ENCODE measurements around the gene TTC9. TPM values are rescaled to one million over a fixed set of nuclear protein-coding genes. Genes with fewer than 3 reads are reported as not detected.

Gene TTC9
- total RNA-seq, 1 donor from 2014 or later, result 8.6 TPM

DNA sequence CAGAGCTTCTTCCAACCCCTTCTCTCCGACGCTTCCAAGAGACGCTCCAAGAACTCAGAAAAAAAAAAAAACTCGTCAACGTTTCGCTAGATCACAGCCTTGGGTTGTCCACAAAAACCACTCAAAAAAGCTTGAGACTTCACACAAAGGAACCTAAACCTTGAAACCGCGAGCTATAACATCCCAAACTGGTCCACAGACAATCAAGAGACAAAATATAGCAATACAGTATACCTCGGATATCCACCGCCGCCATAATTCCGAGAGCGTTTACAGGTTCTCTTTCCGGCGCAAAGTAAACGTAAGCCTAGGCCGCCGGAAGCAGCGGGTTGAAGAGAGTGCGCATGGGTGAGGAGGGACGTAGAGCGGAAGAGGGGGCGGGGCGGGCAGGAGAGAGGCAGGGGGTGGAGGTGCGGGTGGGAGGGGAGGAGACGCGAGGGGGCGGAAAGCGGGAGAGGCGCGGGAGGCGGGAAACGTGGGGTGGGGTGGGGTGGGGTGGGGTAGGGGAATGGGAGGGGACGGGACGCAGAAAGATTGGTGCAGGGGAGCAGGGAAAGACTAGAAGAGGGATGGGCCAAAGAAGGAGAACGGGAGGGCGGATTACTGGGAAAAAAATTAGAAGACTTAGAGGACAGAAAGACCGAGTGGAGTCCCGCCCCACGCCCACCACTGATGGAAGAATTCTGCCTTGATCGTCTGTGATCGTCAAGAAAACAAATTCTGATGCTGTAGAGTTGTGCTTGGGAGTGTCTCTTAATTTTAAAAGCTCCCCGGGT is 41.1 kb upstream of the TTC9 start, which contains the start of gene MED6:
MED6 (minus strand) TSS at position 274 of the 776 bp plus-strand sequence; CDS start at position 256, 18 bp downstream.
- Mint-ChIP-seq H3K27me3 (ENCODE audit: unreplicated experiment) (peaks cover 5% of the 10 kb centered on the region), H3K4me3 (ENCODE audit: unreplicated experiment) (peak within 1 kb of the TSS; percentile 99), H3K27ac (ENCODE audit: unreplicated experiment) (peak within 1 kb of the TSS; percentile 97), H3K9me3 (ENCODE audit: unreplicated experiment) (no peaks in the 10 kb centered on the region), H3K36me3 (ENCODE audit: unreplicated experiment) (no peaks in the 10 kb centered on the region), H3K4me1 (ENCODE audit: low read depth, unreplicated experiment) (peaks cover 6% of the 10 kb centered on the region)
- TF ChIP-seq, protein P1, sequence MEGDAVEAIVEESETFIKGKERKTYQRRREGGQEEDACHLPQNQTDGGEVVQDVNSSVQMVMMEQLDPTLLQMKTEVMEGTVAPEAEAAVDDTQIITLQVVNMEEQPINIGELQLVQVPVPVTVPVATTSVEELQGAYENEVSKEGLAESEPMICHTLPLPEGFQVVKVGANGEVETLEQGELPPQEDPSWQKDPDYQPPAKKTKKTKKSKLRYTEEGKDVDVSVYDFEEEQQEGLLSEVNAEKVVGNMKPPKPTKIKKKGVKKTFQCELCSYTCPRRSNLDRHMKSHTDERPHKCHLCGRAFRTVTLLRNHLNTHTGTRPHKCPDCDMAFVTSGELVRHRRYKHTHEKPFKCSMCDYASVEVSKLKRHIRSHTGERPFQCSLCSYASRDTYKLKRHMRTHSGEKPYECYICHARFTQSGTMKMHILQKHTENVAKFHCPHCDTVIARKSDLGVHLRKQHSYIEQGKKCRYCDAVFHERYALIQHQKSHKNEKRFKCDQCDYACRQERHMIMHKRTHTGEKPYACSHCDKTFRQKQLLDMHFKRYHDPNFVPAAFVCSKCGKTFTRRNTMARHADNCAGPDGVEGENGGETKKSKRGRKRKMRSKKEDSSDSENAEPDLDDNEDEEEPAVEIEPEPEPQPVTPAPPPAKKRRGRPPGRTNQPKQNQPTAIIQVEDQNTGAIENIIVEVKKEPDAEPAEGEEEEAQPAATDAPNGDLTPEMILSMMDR (IDR thresholded peaks at IDR 0.05; ENCODE audit: partially characterized antibody, unreplicated experiment), result no peak
- DNase-seq, result peak; percentile 93

DNA sequence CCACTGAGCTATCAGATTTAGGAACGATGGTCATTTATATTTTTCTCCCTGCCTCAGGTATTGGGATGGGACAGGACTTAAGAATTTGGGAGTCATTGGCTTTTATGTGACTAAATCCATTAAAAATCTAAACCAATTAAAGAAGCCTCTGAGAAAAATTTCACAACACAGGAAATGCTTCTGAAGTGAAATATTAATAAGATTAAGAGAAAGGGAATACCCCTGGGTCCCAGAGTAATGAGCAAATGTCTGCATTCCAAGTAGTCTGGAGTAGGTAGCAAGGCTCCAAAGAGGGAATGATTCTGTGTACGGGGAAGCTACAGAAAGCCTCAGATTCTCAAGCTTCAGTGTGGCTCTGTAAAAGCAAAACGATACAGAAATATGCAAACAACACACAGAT is 40.6 kb upstream of the TTC9 start:
- no peak for DNase-seq
- Mint-ChIP-seq H3K36me3 (ENCODE audit: unreplicated experiment) (no peaks in the 10 kb centered on the region), H3K27ac (ENCODE audit: unreplicated experiment) (peak overlapping the region; percentile 62), H3K4me1 (ENCODE audit: low read depth, unreplicated experiment) (peaks cover 6% of the 10 kb centered on the region), H3K4me3 (ENCODE audit: unreplicated experiment) (peak overlapping the region; percentile 91), H3K9me3 (ENCODE audit: unreplicated experiment) (no peaks in the 10 kb centered on the region), H3K27me3 (ENCODE audit: unreplicated experiment) (peaks cover 6% of the 10 kb centered on the region)
- TF ChIP-seq, protein P1 (IDR thresholded peaks at IDR 0.05; ENCODE audit: partially characterized antibody, unreplicated experiment), result no peak

DNA sequence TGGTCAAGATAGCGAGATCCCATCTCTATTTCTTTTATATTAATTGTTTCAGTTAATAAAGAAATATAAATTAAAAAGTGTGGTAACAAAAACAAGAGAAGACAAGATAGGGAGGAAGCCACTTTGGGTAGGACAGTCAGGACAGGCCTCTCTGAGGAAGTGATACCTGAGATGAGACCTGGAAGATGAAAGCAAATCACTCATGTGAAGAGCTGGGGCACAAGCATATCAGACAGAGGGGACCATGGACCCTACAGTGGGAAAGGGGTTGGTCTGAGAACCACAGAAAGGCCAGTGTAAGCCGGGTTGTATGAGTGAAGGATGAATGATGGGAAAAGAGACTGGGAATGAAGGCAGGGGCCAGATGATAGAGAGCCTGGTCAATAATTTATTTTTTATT is 39.5 kb upstream of the TTC9 start:
- peaks cover 7% of the 10 kb centered on the region for H3K27me3 Mint-ChIP-seq (ENCODE audit: unreplicated experiment)
- H3K27ac Mint-ChIP-seq (ENCODE audit: unreplicated experiment), result no peak overlapping the region
- no peak overlapping the region for H3K4me3 Mint-ChIP-seq (ENCODE audit: unreplicated experiment)
- peaks cover 6% of the 10 kb centered on the region for H3K4me1 Mint-ChIP-seq (ENCODE audit: low read depth, unreplicated experiment)
- DNase-seq, result no peak
- TF ChIP-seq, protein P1 (IDR thresholded peaks at IDR 0.05; ENCODE audit: partially characterized antibody, unreplicated experiment), result no peak
- H3K9me3 Mint-ChIP-seq (ENCODE audit: unreplicated experiment), result no peaks in the 10 kb centered on the region
- H3K36me3 Mint-ChIP-seq (ENCODE audit: unreplicated experiment), result no peaks in the 10 kb centered on the region

DNA sequence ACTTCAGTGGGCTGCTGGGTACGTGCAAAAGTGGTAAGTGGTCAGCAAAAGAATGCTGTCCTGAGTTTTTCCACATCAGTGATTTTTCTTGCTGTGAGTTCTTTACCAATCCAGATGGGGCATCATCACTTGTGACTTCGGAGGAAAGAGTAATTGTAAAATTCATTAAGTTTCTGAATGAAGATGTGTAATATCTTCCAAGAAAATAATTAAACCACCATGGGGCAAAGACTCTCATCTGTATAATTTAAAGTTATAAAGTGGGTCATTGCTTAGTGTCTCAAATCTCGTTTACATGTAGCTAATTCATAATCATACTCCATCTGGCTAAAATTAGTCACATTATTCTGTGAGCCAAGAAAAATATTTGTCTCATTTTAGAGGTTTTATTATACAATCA is 30.5 kb upstream of the TTC9 start:
- no peak overlapping the region for H3K27ac Mint-ChIP-seq (ENCODE audit: unreplicated experiment)
- TF ChIP-seq, protein P1 (IDR thresholded peaks at IDR 0.05; ENCODE audit: partially characterized antibody, unreplicated experiment), result no peak
- H3K4me1 Mint-ChIP-seq (ENCODE audit: low read depth, unreplicated experiment), result no peaks in the 10 kb centered on the region
- H3K36me3 Mint-ChIP-seq (ENCODE audit: unreplicated experiment), result no peaks in the 10 kb centered on the region
- no peaks in the 10 kb centered on the region for H3K9me3 Mint-ChIP-seq (ENCODE audit: unreplicated experiment)
- peaks cover under 1% of the 10 kb centered on the region for H3K27me3 Mint-ChIP-seq (ENCODE audit: unreplicated experiment)
- H3K4me3 Mint-ChIP-seq (ENCODE audit: unreplicated experiment), result no peak overlapping the region
- no peak for DNase-seq

DNA sequence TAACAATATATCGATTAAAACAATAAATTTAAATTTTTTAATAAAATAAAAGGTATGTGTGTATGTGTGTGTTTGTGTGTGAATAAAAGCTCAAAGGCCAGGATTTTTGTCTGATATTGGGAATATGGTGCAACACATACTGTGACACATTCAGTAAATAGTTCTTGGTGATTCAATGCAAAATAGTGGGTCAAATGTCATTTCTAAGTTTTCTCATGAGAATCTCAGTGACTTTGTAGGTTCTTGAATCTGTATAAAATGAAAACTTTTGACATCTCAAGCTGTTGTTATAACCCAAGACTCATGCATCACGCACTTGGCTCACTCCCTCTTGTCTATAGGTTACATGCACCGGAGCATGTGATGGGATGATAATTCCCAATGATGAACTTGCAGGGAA is 25.1 kb upstream of the TTC9 start:
- Mint-ChIP-seq H3K27ac (ENCODE audit: unreplicated experiment) (no peak overlapping the region), H3K36me3 (ENCODE audit: unreplicated experiment) (no peaks in the 10 kb centered on the region), H3K9me3 (ENCODE audit: unreplicated experiment) (no peaks in the 10 kb centered on the region), H3K4me1 (ENCODE audit: low read depth, unreplicated experiment) (peaks cover 1% of the 10 kb centered on the region), H3K27me3 (ENCODE audit: unreplicated experiment) (no peaks in the 10 kb centered on the region), H3K4me3 (ENCODE audit: unreplicated experiment) (no peak overlapping the region)
- DNase-seq, result no peak
- TF ChIP-seq, protein P1 (IDR thresholded peaks at IDR 0.05; ENCODE audit: partially characterized antibody, unreplicated experiment), result no peak
